ENCODE results near the gene EXOC3L4. TPM values are rescaled to one million over a fixed set of nuclear protein-coding genes. Genes with fewer than 3 reads are reported as not detected.

The EXOC3L4 gene
- polyA plus RNA-seq, 1 of the 3 experiments (the other 2 are of a cell fraction): 0.46 TPM

DNA sequence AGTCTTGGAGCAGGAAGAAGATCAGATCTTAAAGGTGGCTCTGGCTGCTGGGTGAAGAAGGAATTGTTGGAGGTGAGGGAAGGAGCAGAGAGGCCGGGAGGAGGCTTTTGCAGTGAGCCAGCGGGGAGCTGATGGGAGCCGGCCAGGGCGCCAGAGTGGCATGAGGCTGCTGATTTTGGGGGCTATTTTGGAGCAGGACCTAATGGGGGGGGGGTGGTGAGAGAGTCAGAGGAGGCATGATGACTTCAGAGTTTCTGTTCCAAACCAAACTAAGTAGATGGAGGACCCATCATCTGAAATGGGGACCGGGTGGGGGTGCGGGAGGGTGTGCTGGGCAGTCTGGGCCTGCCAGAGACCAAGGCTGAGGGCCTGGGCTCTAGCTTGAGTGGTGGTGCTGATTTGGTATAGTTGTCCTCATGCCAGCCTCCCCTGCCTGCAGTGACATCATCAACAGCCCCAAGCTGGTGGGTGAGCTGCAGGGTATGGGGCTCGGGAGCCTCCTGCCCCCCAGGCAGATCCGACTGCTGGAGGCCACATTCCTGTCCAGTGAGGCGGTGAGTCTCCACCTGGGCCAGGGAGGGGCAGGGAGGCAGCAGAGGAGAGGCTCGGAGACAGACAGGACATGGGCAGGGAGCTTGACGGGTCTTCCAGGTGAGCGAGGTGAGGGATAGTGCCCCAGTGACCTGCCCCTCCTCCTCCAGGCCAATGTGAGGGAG is 34.9 kb downstream of the EXOC3L4 start:
- Histone ChIP-seq H3K4me3 (ENCODE audit: low read depth in 2 of 2, low read length in 1 of 2) (no peak overlapping the region), H3K9ac (no peak overlapping the region), H3F3A (replicated peaks; ENCODE audit: insufficient read depth) (peaks cover 7% of the 10 kb centered on the region), H2AFZ (ENCODE audit: low read depth) (no peak overlapping the region), H3K27me3 (ENCODE audit: insufficient read depth) (no peaks in the 10 kb centered on the region), H3K36me3 (replicated peaks in 1 of 2; ENCODE audit: control insufficient read depth in 1 of 2, insufficient read depth in 2 of 2, low read length in 1 of 2) (no peaks in the 10 kb centered on the region), H3K4me1 (ENCODE audit: control insufficient read depth in 1 of 2, insufficient read depth in 2 of 2, low read depth in 1 of 2, low read length in 1 of 2) (peaks cover 32 to 51% of the 10 kb centered on the region in 2 experiments; a peak in 3 of 4 replicates), H3K79me2 (ENCODE audit: insufficient read depth) (no peaks in the 10 kb centered on the region), H3K9me2 (no peaks in the 10 kb centered on the region), H4K20me1 (ENCODE audit: insufficient read depth) (no peaks in the 10 kb centered on the region), H3K4me2 (peak overlapping the region; percentile 78), H3K9me3 (no peaks in the 10 kb centered on the region), H3K27ac (ENCODE audit: low read depth in 2 of 2, low read length in 1 of 2) (peak overlapping the region in 1 of 2 experiments; percentile 22; a peak in 1 of 4 replicates)
- ChIA-PET CTCF (interaction anchor here (1.2 to 8.9 kb wide), 4 partner anchors 12 to 163 kb away, joined by 3 to 132 read pairs (median 13); no protein-coding TSS in a partner anchor), POLR2A (no interaction called here)
- 86% methylated on average over 8 of the region's 12 CpGs for WGBS (ENCODE audit: low lambda C conversion rate)
- TF ChIP-seq FOXJ3 (CRISPR knock-in tag; IDR thresholded peaks at IDR 0.05) (no peak), NFIC (IDR thresholded peaks at IDR 0.05; ENCODE audit: borderline replicate concordance) (peak; percentile 28; the same call in 1 of the 2 replicates), RXRA (IDR thresholded peaks at IDR 0.05; ENCODE audit: borderline replicate concordance, low read depth) (no peak), ZBTB33 (IDR thresholded peaks at IDR 0.05; ENCODE audit: borderline replicate concordance, low read depth) (no peak), TCF12 (IDR thresholded peaks at IDR 0.05) (peak; percentile 35; the same call in 1 of the 2 replicates), SIN3A (IDR thresholded peaks at IDR 0.05; ENCODE audit: borderline replicate concordance, low read depth, low read length) (no peak)
- TF ChIP-seq, protein P1, sequence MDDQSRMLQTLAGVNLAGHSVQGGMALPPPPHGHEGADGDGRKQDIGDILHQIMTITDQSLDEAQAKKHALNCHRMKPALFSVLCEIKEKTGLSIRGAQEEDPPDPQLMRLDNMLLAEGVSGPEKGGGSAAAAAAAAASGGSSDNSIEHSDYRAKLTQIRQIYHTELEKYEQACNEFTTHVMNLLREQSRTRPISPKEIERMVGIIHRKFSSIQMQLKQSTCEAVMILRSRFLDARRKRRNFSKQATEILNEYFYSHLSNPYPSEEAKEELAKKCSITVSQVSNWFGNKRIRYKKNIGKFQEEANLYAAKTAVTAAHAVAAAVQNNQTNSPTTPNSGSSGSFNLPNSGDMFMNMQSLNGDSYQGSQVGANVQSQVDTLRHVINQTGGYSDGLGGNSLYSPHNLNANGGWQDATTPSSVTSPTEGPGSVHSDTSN (IDR thresholded peaks at IDR 0.05): no peak
- peak; percentile 41 for DNase-seq

GRCh38 chr14:103130017-103130764 is 35.7 kb downstream of the EXOC3L4 start:
- peak overlapping the region; percentile 78 for H3K4me2 ChIP-seq
- H4K20me1 ChIP-seq (ENCODE audit: insufficient read depth): no peaks in the 10 kb centered on the region
- H2AFZ ChIP-seq (ENCODE audit: low read depth): no peak overlapping the region
- H3K4me3 ChIP-seq (ENCODE audit: low read depth in 2 of 2, low read length in 1 of 2): peak overlapping the region; percentile 17 to 44; a peak in 2 of 4 replicates
- no peaks in the 10 kb centered on the region for H3K79me2 ChIP-seq (ENCODE audit: insufficient read depth)
- H3K9me3 ChIP-seq: no peaks in the 10 kb centered on the region
- ChIA-PET CTCF (interaction anchor here (0.7 to 8.9 kb wide), 7 partner anchors 12 to 261 kb away, joined by 3 to 132 read pairs (median 3); no protein-coding TSS in a partner anchor), POLR2A (no interaction called here)
- DNase-seq: peak; percentile 39
- no peaks in the 10 kb centered on the region for H3K27me3 ChIP-seq (ENCODE audit: insufficient read depth)
- peaks cover 7% of the 10 kb centered on the region for H3F3A ChIP-seq (replicated peaks; ENCODE audit: insufficient read depth)
- peak overlapping the region; percentile 69 to 79 for H3K27ac ChIP-seq (ENCODE audit: low read depth in 2 of 2, low read length in 1 of 2)
- peaks cover 32 to 51% of the 10 kb centered on the region in 2 experiments; a peak in 3 of 4 replicates for H3K4me1 ChIP-seq (ENCODE audit: control insufficient read depth in 1 of 2, insufficient read depth in 2 of 2, low read depth in 1 of 2, low read length in 1 of 2)
- 93% methylated on average over 16 of the region's 26 CpGs for WGBS (ENCODE audit: low lambda C conversion rate)
- no peaks in the 10 kb centered on the region for H3K9me2 ChIP-seq
- no peak overlapping the region for H3K9ac ChIP-seq
- no peaks in the 10 kb centered on the region for H3K36me3 ChIP-seq (replicated peaks in 1 of 2; ENCODE audit: control insufficient read depth in 1 of 2, insufficient read depth in 2 of 2, low read length in 1 of 2)
- no peak for TF ChIP-seq GABPA (IDR thresholded peaks at IDR 0.05; ENCODE audit: low read depth)
- TF ChIP-seq MEF2A (IDR thresholded peaks at IDR 0.05; ENCODE audit: borderline replicate concordance, low read depth): no peak
- no peak for TF ChIP-seq GATA2 (CRISPR knock-in tag; IDR thresholded peaks at IDR 0.05)
- TF ChIP-seq NFIC (IDR thresholded peaks at IDR 0.05; ENCODE audit: borderline replicate concordance): no peak
- no peak for TF ChIP-seq RCOR1 (IDR thresholded peaks at IDR 0.05; ENCODE audit: low read length)
- TF ChIP-seq EP300 (IDR thresholded peaks at IDR 0.05; ENCODE audit: borderline replicate concordance in 1 of 2, low read depth in 1 of 2, low read length in 1 of 2): no peak
- TF ChIP-seq FOSL2 (IDR thresholded peaks at IDR 0.05; ENCODE audit: borderline replicate concordance, low read depth): no peak
- no peak for TF ChIP-seq ZBTB33 (IDR thresholded peaks at IDR 0.05; ENCODE audit: borderline replicate concordance, low read depth)
- no peak for TF ChIP-seq TEAD4 (IDR thresholded peaks at IDR 0.05; ENCODE audit: borderline replicate concordance, insufficient read depth)
- no peak for TF ChIP-seq SMC3 (IDR thresholded peaks at IDR 0.05; ENCODE audit: low read depth, low read length)
- TF ChIP-seq FOXM1 (IDR thresholded peaks at IDR 0.05; ENCODE audit: low read depth): no peak
- TF ChIP-seq MXI1 (IDR thresholded peaks at IDR 0.05; ENCODE audit: low read depth, low read length): no peak

Data from SK-N-SH (cell line).